PFSK-1 (cell line): ENCODE results near the gene CXCR4.

Experiments used
- FOXP2 ChIP-seq: optimal IDR thresholded peaks from 2 replicates; pipeline ENCODE3; 2011; ENCODE audit warnings: borderline replicate concordance, control low read depth, inconsistent platforms; ENCODE audit not compliant: insufficient read depth; ENCODE audit errors: extremely low read length, extremely low read depth
- POLR2AphosphoS5 ChIP-seq: IDR thresholded peaks from 2 replicates; pipeline ENCODE4 v1.6.1; 2012; ENCODE audit warnings: low read depth, mild to moderate bottlenecking, control low read depth, low read length, moderate library complexity
- SIN3A ChIP-seq: IDR thresholded peaks from 2 replicates; pipeline ENCODE4 v1.6.1; 2012; ENCODE audit warnings: mild to moderate bottlenecking, low read length, moderate library complexity, borderline replicate concordance; ENCODE audit not compliant: insufficient read depth
- TAF1 ChIP-seq: IDR thresholded peaks from 2 replicates; pipeline ENCODE4 v1.6.1; 2012; ENCODE audit warnings: low read length, control low read depth, borderline replicate concordance; ENCODE audit not compliant: insufficient read depth
- TF ChIP-seq, protein P1 (sequence below), 2 experiments: IDR thresholded peaks; 2 replicates each; pipeline versions ENCODE4 v1.6.1 to v1.8.0; 2011 to 2012; ENCODE audit warnings: low read depth in 2 of 2, low read length in 2 of 2, control low read depth in 1 of 2, inconsistent platforms in 1 of 2, mild to moderate bottlenecking in 1 of 2, moderate library complexity in 1 of 2; ENCODE audit not compliant: insufficient read depth in 1 of 2

CXCR4 gene

DNA sequence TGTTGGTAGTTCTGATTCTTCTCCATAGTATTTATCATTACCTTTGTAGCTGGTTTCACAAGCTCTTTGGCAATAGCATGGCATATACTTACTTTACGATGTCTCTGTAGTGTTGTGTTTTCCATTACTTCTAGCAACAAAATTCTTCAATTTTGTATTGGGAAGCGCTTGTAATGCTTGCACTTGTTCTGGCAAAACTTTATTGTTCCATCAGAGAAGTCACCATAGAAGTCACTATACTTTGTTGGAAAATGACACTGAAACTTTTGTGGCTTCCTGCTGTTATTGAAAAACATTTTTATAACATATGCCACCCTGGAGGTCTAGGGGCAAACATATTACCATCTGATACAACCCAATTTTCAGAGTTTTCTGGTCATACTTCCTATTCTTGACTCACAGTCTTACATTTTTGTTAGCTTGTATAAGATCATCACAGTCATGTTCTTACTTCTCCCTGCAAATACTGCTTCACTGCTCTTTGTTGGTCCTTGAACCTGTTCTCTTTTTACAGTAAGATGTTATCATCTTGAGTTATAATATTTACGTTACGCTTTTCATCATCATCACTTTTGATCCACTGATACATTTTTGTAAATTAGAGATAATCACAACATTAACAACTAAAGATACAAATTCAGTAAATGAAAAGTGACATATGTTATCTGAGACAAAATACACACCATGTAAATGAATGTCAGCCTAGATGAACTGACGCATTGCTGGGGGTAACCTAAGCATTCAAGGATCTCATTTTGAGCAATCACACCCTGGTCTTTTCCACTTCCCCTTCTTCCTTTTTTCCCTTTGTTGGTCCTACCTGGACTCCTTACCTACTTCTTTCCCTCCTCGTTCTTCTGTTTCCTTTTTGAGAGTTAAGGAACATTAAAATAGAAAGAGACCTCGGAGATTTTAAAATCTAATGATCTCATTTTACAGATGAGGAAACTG lies 33.3 kb upstream of the CXCR4 start:
- TF ChIP-seq POLR2AphosphoS5 (no peak), TAF1 (no peak), FOXP2 (no peak), SIN3A (no peak)
- TF ChIP-seq, protein P1, sequence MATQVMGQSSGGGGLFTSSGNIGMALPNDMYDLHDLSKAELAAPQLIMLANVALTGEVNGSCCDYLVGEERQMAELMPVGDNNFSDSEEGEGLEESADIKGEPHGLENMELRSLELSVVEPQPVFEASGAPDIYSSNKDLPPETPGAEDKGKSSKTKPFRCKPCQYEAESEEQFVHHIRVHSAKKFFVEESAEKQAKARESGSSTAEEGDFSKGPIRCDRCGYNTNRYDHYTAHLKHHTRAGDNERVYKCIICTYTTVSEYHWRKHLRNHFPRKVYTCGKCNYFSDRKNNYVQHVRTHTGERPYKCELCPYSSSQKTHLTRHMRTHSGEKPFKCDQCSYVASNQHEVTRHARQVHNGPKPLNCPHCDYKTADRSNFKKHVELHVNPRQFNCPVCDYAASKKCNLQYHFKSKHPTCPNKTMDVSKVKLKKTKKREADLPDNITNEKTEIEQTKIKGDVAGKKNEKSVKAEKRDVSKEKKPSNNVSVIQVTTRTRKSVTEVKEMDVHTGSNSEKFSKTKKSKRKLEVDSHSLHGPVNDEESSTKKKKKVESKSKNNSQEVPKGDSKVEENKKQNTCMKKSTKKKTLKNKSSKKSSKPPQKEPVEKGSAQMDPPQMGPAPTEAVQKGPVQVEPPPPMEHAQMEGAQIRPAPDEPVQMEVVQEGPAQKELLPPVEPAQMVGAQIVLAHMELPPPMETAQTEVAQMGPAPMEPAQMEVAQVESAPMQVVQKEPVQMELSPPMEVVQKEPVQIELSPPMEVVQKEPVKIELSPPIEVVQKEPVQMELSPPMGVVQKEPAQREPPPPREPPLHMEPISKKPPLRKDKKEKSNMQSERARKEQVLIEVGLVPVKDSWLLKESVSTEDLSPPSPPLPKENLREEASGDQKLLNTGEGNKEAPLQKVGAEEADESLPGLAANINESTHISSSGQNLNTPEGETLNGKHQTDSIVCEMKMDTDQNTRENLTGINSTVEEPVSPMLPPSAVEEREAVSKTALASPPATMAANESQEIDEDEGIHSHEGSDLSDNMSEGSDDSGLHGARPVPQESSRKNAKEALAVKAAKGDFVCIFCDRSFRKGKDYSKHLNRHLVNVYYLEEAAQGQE (IDR thresholded peaks at IDR 0.05; ENCODE audit: insufficient read depth in 1 of 2, low read depth in 2 of 2, low read length in 2 of 2): no peak

DNA sequence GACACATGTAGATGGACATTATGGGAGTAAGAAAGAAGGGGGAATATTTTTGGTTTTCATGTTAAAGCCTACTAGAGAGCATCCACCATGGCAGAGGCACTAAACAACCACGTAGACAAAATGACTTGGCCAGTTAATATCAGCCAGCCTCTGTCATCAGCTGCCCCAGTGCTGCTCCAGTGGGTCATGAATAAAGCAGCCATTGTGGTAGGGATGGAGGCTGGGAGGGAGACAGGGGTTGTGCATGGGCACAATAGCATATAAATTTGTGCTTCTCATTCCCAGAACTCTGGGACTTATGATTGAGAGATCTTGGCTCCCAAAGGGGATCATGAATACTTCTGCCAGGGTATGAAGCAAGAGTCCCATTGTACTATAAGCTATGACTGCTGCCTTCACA lies 31.1 kb upstream of the CXCR4 start:
- TF ChIP-seq POLR2AphosphoS5 (no peak), TAF1 (no peak)

DNA sequence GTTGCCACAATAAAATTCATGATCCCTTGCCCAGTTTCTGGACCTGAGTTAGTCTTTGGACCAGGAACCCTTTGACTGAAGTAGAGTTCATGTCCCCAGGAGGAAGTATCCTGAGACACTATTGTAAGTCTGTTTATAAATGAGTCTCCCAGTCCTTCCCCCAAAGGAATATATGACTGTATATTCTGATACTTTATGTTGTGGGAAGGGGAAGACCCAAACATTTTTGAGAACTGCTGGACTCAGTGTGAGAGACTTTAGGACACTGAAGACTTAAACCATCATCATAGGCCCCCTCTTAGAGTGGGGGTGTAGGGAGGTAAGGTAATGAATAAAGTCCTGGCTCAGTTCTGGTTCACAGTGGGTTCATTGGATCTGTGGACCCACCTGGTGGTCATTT lies 28.6 kb upstream of the CXCR4 start:
- TF ChIP-seq SIN3A (no peak), POLR2AphosphoS5 (no peak), TAF1 (no peak), FOXP2 (no peak)
- TF ChIP-seq, protein P1 (IDR thresholded peaks at IDR 0.05; ENCODE audit: insufficient read depth in 1 of 2, low read depth in 2 of 2, low read length in 2 of 2): no peak

DNA sequence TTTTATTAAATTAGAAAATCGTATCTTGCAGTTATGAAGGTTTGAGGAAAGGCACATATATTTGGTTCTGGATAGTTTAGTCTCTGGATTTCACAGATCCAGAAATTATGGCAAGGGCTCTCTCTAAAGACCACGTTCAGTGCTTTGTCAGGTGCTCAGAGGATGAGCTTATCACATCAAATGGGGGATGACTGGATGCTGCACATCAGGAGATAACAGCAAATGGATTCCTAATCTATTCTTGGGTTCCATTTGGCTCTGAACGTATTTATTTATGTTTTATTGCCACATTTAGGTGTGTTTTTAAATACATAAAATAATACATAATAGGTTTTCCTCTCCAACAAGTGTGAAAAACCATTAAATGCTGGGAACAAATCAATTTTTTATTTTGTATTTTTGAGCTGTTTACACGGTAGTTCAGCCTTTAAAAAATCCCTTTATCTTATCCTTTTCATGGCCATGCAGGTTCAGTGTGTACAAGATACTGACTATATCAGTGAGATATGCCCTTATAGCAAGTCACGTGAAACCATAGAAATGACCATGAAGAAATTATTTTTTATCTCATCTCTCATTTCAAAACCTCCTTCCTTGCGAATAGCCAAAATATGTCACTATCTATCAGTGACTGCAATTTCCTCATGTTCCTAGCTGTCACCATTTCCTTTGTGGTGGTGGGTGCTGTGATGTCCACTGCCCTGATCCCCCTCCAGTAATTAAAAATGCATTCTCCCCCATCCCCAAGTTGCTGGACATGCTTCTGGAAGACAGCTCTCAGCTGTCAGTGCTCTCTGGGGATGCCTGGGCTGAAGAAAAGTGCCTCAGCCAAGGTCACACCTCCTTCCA lies 25.9 kb upstream of the CXCR4 start:
- TF ChIP-seq SIN3A (no peak), TAF1 (no peak)

DNA sequence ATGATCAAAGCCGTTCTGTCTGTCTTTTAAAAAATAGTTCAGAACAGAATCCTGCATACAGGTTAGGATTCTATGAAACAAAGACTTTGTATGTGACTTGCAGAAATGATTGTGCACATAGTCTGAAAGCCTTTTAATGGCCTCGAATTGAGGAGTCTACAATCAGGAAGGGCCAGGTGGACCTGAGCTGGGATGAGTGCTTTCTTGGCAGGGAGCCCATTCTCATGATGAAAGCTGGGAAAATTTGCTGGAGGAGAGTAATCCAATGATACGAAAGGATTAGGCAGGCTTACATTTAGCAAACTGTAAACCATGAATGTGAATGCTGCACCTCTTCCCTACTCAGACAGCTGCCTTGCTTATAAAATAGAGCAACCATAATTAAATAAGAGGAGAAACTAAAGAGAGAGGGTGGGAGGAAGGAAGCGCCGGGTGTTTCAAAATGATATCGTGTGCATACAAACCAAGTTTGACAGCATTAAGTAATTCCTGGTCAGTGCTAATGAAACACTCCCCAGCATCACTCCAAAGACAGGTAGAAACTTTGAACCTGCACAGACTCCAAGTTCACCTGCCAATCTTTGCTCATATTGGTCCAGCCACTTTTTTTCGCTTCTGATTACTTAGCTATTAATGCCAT lies 23.7 kb upstream of the CXCR4 start:
- TF ChIP-seq POLR2AphosphoS5 (no peak), SIN3A (no peak), FOXP2 (no peak), TAF1 (no peak)
- TF ChIP-seq, protein P1 (IDR thresholded peaks at IDR 0.05; ENCODE audit: insufficient read depth in 1 of 2, low read depth in 2 of 2, low read length in 2 of 2): no peak
